Measurements from ENCODE around the gene ABCA13. TPM values are rescaled to one million over a fixed set of nuclear protein-coding genes. Genes with fewer than 3 reads are reported as not detected.

Gene ABCA13
- total and polyA plus RNA-seq, 2 donors (not counting 3 experiments of a cell fraction or from before 2014, with no cell fraction given): 0.01 to 0.11 TPM

- no peak for FAIRE-seq
- no TSS peak for BruUV-seq (replicated peaks)
Measured at GRCh38 chr7:48466713-48467112, 295.5 kb downstream of the ABCA13 start.

More at GRCh38 chr7:48466713-48467112, 295.5 kb downstream of the ABCA13 start:
- no peaks in the 10 kb centered on the region for H3K4me1 ChIP-seq (ENCODE audit: control insufficient read depth, extremely low read depth, insufficient read depth, low read length)
- intact Hi-C loops (cut with micrococcal nuclease): no loop called here
- H4K20me1 ChIP-seq (replicated peaks; ENCODE audit: control insufficient read depth, extremely low read depth, insufficient read depth, low read length): no peaks in the 10 kb centered on the region
- no peaks in the 10 kb centered on the region for H3K79me2 ChIP-seq (ENCODE audit: control insufficient read depth, insufficient read depth, low read length)
- no peak for DNase-seq (ENCODE audit: low read depth, low spot score)
- no peaks in the 10 kb centered on the region for H3K9me3 ChIP-seq (replicated peaks; ENCODE audit: control insufficient read depth, insufficient read depth, low read length)
- no peak for TF ChIP-seq POLR2AphosphoS5 (IDR thresholded peaks at IDR 0.05; ENCODE audit: insufficient read depth, low read depth, low read length)
- no peak for TF ChIP-seq EZH2 (IDR thresholded peaks at IDR 0.05; ENCODE audit: borderline replicate concordance, low read depth, low read length, severe bottlenecking)
- TF ChIP-seq FOS (IDR thresholded peaks at IDR 0.05; ENCODE audit: borderline replicate concordance, insufficient read depth, low read length): no peak
- TF ChIP-seq JUN (IDR thresholded peaks at IDR 0.05; ENCODE audit: borderline replicate concordance, insufficient read depth, insufficient read length, low read depth): no peak
- TF ChIP-seq MYC (IDR thresholded peaks at IDR 0.05; ENCODE audit: low read depth, low read length): no peak
- no peak for TF ChIP-seq CTCF (IDR thresholded peaks at IDR 0.05; ENCODE audit: extremely low read depth in 1 of 2, insufficient read depth in 1 of 2, low read depth in 1 of 2, low read length in 2 of 2)
- TF ChIP-seq POLR2A (IDR thresholded peaks at IDR 0.05; ENCODE audit: low read depth, low read length): no peak
- no peak overlapping the region for H3K4me2 ChIP-seq (ENCODE audit: insufficient read depth, low read length)
- no peak overlapping the region for H3K27ac ChIP-seq (ENCODE audit: insufficient read depth, low read depth, low read length)
- H3K4me3 ChIP-seq (replicated peaks in 1 of 3; ENCODE audit: insufficient read depth in 1 of 3, low read depth in 1 of 3, low read length in 3 of 3): no peak overlapping the region
- no peaks in the 10 kb centered on the region for H3K36me3 ChIP-seq (ENCODE audit: control insufficient read depth in 2 of 2, extremely low read depth in 1 of 2, insufficient read depth in 2 of 2, low read length in 2 of 2)
- dilution Hi-C loops (cut with MboI; ENCODE audit: extremely low pct_ligation_motif_present, low sequenced_read_pairs): no loop called here
- no peak overlapping the region for H3K9ac ChIP-seq (replicated peaks; ENCODE audit: extremely low read depth, insufficient read depth, low read length)
- no peaks in the 10 kb centered on the region for H3K9me1 ChIP-seq (replicated peaks; ENCODE audit: control insufficient read depth, extremely low read depth, insufficient read depth, low read length)
- POLR2A ChIA-PET: no interaction called here
- no peaks in the 10 kb centered on the region for H3K27me3 ChIP-seq (ENCODE audit: control insufficient read depth in 2 of 2, insufficient read depth in 2 of 2, low read length in 2 of 2)
- no peak overlapping the region for H2AFZ ChIP-seq (ENCODE audit: low read depth, low read length)
- CTCF ChIA-PET: interaction anchor here (1.5 kb wide), 1 partner anchor 19 kb away, joined by 3 read pairs; no protein-coding TSS in a partner anchor
